Peyer's patch (tissue), 4 donors: Measurements from ENCODE around the gene FLT1.

Experiments used
- POLR2A ChIP-seq, 2 donors: fragments of 450-650 bp; IDR thresholded peaks; one replicate each; pipeline ENCODE4 v1.5.1; 2017; ENCODE audit warnings: antibody characterized with exemption in 2 of 2, mild to moderate bottlenecking in 2 of 2, moderate library complexity in 2 of 2
- TF ChIP-seq, protein P1 (sequence below), 6 experiments: fragments of 450-650 bp in 4 of 6; fragments of 200-600 bp in 2 of 6; sonication (generic) in 1 of 6; IDR thresholded peaks; one replicate each; pipeline ENCODE4 v1.5.1; 2017 to 2019; ENCODE audit warnings: antibody characterized with exemption in 6 of 6, mild to moderate bottlenecking in 3 of 6, moderate library complexity in 1 of 6

DNA sequence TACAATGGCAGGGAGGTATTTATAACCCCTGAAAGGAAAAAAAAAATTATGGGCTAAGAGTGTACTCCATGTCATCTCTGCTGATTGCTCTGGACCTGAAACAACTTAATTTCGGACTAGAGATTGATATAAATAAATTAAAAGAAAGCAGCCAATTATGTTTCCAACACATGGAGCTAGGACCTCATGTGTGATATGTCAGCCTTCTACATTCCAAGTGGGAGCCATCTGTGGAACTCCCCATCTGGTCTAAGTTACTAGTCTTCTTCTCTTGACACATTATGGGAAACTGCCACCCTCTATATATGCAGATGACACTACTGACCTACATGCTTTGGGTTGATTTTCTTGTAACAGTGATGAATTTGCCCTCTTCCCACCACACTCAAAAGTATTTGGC, 86.1 kb downstream of the FLT1 start:
- TF ChIP-seq, protein P1, sequence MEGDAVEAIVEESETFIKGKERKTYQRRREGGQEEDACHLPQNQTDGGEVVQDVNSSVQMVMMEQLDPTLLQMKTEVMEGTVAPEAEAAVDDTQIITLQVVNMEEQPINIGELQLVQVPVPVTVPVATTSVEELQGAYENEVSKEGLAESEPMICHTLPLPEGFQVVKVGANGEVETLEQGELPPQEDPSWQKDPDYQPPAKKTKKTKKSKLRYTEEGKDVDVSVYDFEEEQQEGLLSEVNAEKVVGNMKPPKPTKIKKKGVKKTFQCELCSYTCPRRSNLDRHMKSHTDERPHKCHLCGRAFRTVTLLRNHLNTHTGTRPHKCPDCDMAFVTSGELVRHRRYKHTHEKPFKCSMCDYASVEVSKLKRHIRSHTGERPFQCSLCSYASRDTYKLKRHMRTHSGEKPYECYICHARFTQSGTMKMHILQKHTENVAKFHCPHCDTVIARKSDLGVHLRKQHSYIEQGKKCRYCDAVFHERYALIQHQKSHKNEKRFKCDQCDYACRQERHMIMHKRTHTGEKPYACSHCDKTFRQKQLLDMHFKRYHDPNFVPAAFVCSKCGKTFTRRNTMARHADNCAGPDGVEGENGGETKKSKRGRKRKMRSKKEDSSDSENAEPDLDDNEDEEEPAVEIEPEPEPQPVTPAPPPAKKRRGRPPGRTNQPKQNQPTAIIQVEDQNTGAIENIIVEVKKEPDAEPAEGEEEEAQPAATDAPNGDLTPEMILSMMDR (IDR thresholded peaks at IDR 0.05), result no peak
- TF ChIP-seq POLR2A (IDR thresholded peaks at IDR 0.05), result no peak
